HG03342 (cell line): ENCODE measurements around the gene PNMA8A.
"Not testable (repeated sequence)": the region's sequence is repeated elsewhere in the genome, so short reads cannot be mapped to it uniquely, and the experiment has no call there.

Source experiments
- ATAC-seq: cut with Tn5 transposase; IDR thresholded peaks from one replicate; pipeline ENCODE4 v1.9.1; 2021; ENCODE audit warnings: mild to moderate bottlenecking, moderate library complexity; ENCODE audit not compliant: unreplicated experiment

Gene PNMA8A

GRCh38 chr19:46471116-46471733 is at the start of gene PNMA8A:
Gene PNMA8A, minus strand, starts transcription at chr19:46471563. Its CDS starts 528 bp downstream, at chr19:46471035.
- ATAC-seq, result no peak

GRCh38 chr19:46520616-46521015 is 49.3 kb upstream of the PNMA8A start:
- ATAC-seq, result no peak

- no peak for ATAC-seq
Observed at GRCh38 chr19:46517471-46517870, 46.1 kb upstream of the PNMA8A start.

GRCh38 chr19:46515879-46516350 is 44.6 kb upstream of the PNMA8A start:
- ATAC-seq, result no peak

GRCh38 chr19:46515290-46515609 is 43.9 kb upstream of the PNMA8A start:
- no peak for ATAC-seq

- ATAC-seq, result no peak
Observed at GRCh38 chr19:46514589-46515289, 43.4 kb upstream of the PNMA8A start.

GRCh38 chr19:46513461-46514236 is 42.3 kb upstream of the PNMA8A start:
- ATAC-seq, result no peak

- ATAC-seq, result no peak
Observed at GRCh38 chr19:46511237-46511636, 39.9 kb upstream of the PNMA8A start.

- ATAC-seq, result no peak
Observed at GRCh38 chr19:46508206-46508605, 36.8 kb upstream of the PNMA8A start.

GRCh38 chr19:46503848-46504453 is 32.6 kb upstream of the PNMA8A start:
- no peak for ATAC-seq

- ATAC-seq, result no peak
Observed at GRCh38 chr19:46502891-46503290, 31.5 kb upstream of the PNMA8A start.

GRCh38 chr19:46499692-46500091 is 28.3 kb upstream of the PNMA8A start:
- ATAC-seq, result no peak

- ATAC-seq, result no peak
Observed at GRCh38 chr19:46497773-46498172, 26.4 kb upstream of the PNMA8A start.

- ATAC-seq, result not testable (repeated sequence)
Observed at GRCh38 chr19:46496886-46497285, 25.5 kb upstream of the PNMA8A start.

GRCh38 chr19:46496304-46496703 is 24.9 kb upstream of the PNMA8A start:
- ATAC-seq, result no peak

- ATAC-seq, result no peak
Observed at GRCh38 chr19:46495786-46496099, 24.4 kb upstream of the PNMA8A start, which contains the start of gene PNMA8B. Gene PNMA8B, minus strand, starts transcription at chr19:46495867. Its CDS starts 402 bp downstream, at chr19:46495465.

GRCh38 chr19:46494941-46495785 is 23.8 kb upstream of the PNMA8A start:
- no peak for ATAC-seq

GRCh38 chr19:46494146-46494940 is 23.0 kb upstream of the PNMA8A start:
- no peak for ATAC-seq

- no peak for ATAC-seq
Observed at GRCh38 chr19:46493236-46494145, 22.1 kb upstream of the PNMA8A start.
